NB4 (cell line): Measurements from ENCODE around the gene ITGB4.

Source experiments
- CTCF ChIP-seq: IDR thresholded peaks from one replicate; pipeline ENCODE4 v1.5.1; 2012; ENCODE audit warnings: low read depth, low read length
- POLR2A ChIP-seq: IDR thresholded peaks from 2 replicates; pipeline ENCODE4 v1.6.1; 2011; ENCODE audit warnings: mild to moderate bottlenecking; ENCODE audit not compliant: insufficient read length; ENCODE audit errors: extremely low read depth

GRCh38 chr17:75759457-75759856 lies 38.2 kb downstream of the ITGB4 start:
- no peak for TF ChIP-seq CTCF
- no peak for TF ChIP-seq POLR2A
